Measurements from ENCODE around the gene DMD.
"Not testable (repeated sequence)": the region's sequence is repeated elsewhere in the genome, so short reads cannot be mapped to it uniquely, and the experiment has no call there.

DMD gene

GRCh38 chrX:33156152-33156726 lies 55.1 kb downstream of the DMD start:
- DNase-seq (ENCODE audit: low read depth in 2 of 2), result no peak

- no peak for DNase-seq (ENCODE audit: low read depth in 2 of 2)
Measured at GRCh38 chrX:33149580-33149979, 61.8 kb downstream of the DMD start.

GRCh38 chrX:33149085-33149484 lies 62.3 kb downstream of the DMD start:
- DNase-seq (ENCODE audit: low read depth in 2 of 2), result no peak

GRCh38 chrX:33142331-33142730 lies 69.0 kb downstream of the DMD start:
- no peak for DNase-seq (ENCODE audit: low read depth in 2 of 2)

GRCh38 chrX:33138677-33139249 lies 72.6 kb downstream of the DMD start:
- no peak for DNase-seq (ENCODE audit: low read depth in 2 of 2)

GRCh38 chrX:33134164-33134563 lies 77.2 kb downstream of the DMD start:
- no peak for DNase-seq (ENCODE audit: low read depth in 2 of 2)

- DNase-seq (ENCODE audit: low read depth in 2 of 2), result no peak
Measured at GRCh38 chrX:33133320-33133719, 78.0 kb downstream of the DMD start.

GRCh38 chrX:33132569-33132968 lies 78.8 kb downstream of the DMD start:
- DNase-seq (ENCODE audit: low read depth in 2 of 2), result no peak

GRCh38 chrX:33129607-33130006 lies 81.7 kb downstream of the DMD start:
- no peak for DNase-seq (ENCODE audit: low read depth in 2 of 2)

GRCh38 chrX:33128048-33128805 lies 83.1 kb downstream of the DMD start:
- no peak for DNase-seq (ENCODE audit: low read depth in 2 of 2)

- no peak for DNase-seq (ENCODE audit: low read depth in 2 of 2)
Measured at GRCh38 chrX:33126469-33126868, 84.9 kb downstream of the DMD start.

- DNase-seq (ENCODE audit: low read depth in 2 of 2), result no peak
Measured at GRCh38 chrX:33109858-33110257, 101.5 kb downstream of the DMD start.

- no peak for DNase-seq (ENCODE audit: low read depth in 2 of 2)
Measured at GRCh38 chrX:33106737-33107136, 104.6 kb downstream of the DMD start.

- no peak for DNase-seq (ENCODE audit: low read depth in 2 of 2)
Measured at GRCh38 chrX:33095079-33095478, 116.3 kb downstream of the DMD start.

GRCh38 chrX:33087411-33087810 lies 123.9 kb downstream of the DMD start:
- no peak for DNase-seq (ENCODE audit: low read depth in 2 of 2)

- DNase-seq (ENCODE audit: low read depth in 2 of 2), result no peak
Measured at GRCh38 chrX:33086886-33087285, 124.5 kb downstream of the DMD start.

GRCh38 chrX:33082371-33082770 lies 129.0 kb downstream of the DMD start:
- DNase-seq (ENCODE audit: low read depth in 2 of 2), result no peak

- no peak for DNase-seq (ENCODE audit: low read depth in 2 of 2)
Measured at GRCh38 chrX:33078273-33078672, 133.1 kb downstream of the DMD start.

GRCh38 chrX:33073660-33074059 lies 137.7 kb downstream of the DMD start:
- not testable (repeated sequence) for DNase-seq (ENCODE audit: low read depth in 2 of 2)

GRCh38 chrX:33065415-33065814 lies 145.9 kb downstream of the DMD start:
- no peak for DNase-seq (ENCODE audit: low read depth in 2 of 2)

GRCh38 chrX:33062041-33062440 lies 149.3 kb downstream of the DMD start:
- DNase-seq (ENCODE audit: low read depth in 2 of 2), result no peak

GRCh38 chrX:33053001-33053400 lies 158.3 kb downstream of the DMD start:
- no peak for DNase-seq (ENCODE audit: low read depth in 2 of 2)

- no peak for DNase-seq (ENCODE audit: low read depth in 2 of 2)
Measured at GRCh38 chrX:33045882-33046281, 165.5 kb downstream of the DMD start.
